ENCODE data around the gene STK32C. TPM values are rescaled to one million over a fixed set of nuclear protein-coding genes. Genes with fewer than 3 reads are reported as not detected.

STK32C gene
- total and polyA plus RNA-seq, 2 of the 4 experiments (the other 2 are of a cell fraction) = 5.0 to 8.3 TPM

DNA sequence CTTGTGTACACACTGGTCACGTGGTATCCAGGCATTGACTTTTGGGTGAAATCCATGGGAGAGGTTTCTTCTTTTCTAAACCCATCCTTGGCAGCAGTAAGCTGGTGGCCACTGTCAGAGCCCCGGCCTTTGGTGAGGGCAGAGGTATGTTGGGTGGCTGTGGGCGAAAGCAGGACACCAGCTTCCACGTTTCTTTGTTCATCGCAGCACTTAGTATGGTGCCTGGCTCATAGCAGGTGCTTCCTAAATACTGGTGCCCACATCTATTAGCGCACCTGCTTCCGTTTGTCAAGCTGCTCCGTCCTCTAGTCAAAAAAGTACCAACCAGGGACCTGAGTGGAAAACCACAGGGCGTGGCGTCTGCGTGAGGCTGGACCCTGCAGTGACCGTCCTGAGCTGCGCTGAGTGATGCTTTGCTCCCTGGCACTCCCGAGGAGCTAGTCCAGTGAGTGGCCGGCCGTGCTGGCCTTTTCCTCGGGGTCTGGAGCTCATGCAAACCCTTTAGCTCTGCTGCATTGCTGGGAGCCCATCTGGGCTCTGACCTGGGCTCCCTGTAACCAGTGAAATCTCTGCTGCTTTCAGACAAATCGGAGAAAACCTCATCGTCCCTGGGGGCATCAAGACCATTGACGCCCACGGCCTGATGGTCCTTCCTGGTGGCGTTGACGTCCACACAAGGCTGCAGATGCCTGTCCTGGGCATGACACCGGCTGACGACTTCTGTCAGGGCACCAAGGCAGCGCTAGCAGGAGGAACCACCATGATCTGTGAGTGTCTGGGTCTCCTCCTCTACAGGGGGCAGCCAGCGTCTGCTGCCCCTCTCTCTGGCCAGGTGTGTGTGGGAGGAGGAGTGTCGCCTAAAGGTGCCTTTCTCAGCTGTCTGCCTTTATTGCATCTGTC lies 115.4 kb downstream of the STK32C start:
- H4K5ac ChIP-seq (ENCODE audit: low read depth, low read length) = no peak overlapping the region
- no peaks in the 10 kb centered on the region for H3K9me3 ChIP-seq (ENCODE audit: control insufficient read depth, insufficient read depth, low read length)
- no peak overlapping the region for H2AK9ac ChIP-seq (replicated peaks; ENCODE audit: low read depth, low read length, poor library complexity)
- no peak overlapping the region for H2BK120ac ChIP-seq (ENCODE audit: low read depth, low read length)
- DNase-seq = no peak
- no peak overlapping the region for H3K4me3 ChIP-seq (ENCODE audit: insufficient read depth, low read depth, low read length)
- H3K36me3 ChIP-seq (ENCODE audit: control insufficient read depth, insufficient read depth, low read length) = peaks cover 33% of the 10 kb centered on the region
- ChIA-PET CTCF (no interaction called here), POLR2A (ENCODE audit: unreplicated experiment) (no interaction called here)
- BruUV-seq (replicated peaks) = no TSS peak
- no peak overlapping the region for H3K18ac ChIP-seq (ENCODE audit: low read depth, low read length)
- in situ Hi-C loops (cut with MboI; ENCODE audit: low sequenced_read_pairs) (no loop called here), intact Hi-C loops (cut with micrococcal nuclease) (no loop called here), dilution Hi-C loops (cut with HindIII; ENCODE audit: low sequenced_read_pairs, unreplicated experiment) (no loop called here)
- H4K20me1 ChIP-seq (ENCODE audit: insufficient read depth, low read length) = peaks cover 30% of the 10 kb centered on the region
- H3K27me3 ChIP-seq (ENCODE audit: control insufficient read depth, insufficient read depth, low read length) = peaks cover 6% of the 10 kb centered on the region; the same call in 1 of the 2 replicates
- no peak overlapping the region for H4K8ac ChIP-seq (ENCODE audit: low read depth in 2 of 2, low read length in 2 of 2)
- no peaks in the 10 kb centered on the region; the same call in 1 of the 2 replicates for H3K9me1 ChIP-seq (ENCODE audit: insufficient read depth, low read length)
- H2AK5ac ChIP-seq (ENCODE audit: low read depth, low read length) = no peak overlapping the region
- no peak overlapping the region for H4K91ac ChIP-seq (ENCODE audit: insufficient read depth, low read depth, low read length)
- H3K4ac ChIP-seq (ENCODE audit: low read depth, low read length) = no peak overlapping the region
- no peak overlapping the region for H3K14ac ChIP-seq (replicated peaks; ENCODE audit: low read depth, low read length)
- ATAC-seq (ENCODE audit: low read depth) = no peak
- no peak overlapping the region for H3K56ac ChIP-seq (ENCODE audit: extremely low read depth, insufficient read depth, low read length)
- H3K4me1 ChIP-seq (ENCODE audit: control insufficient read depth, insufficient read depth, low read length) = peaks cover 4% of the 10 kb centered on the region; the same call in 1 of the 2 replicates
- H3K27ac ChIP-seq (ENCODE audit: insufficient read depth, low read length) = no peak overlapping the region
- H3K9ac ChIP-seq (ENCODE audit: low read depth, low read length) = no peak overlapping the region
- H3K23ac ChIP-seq (ENCODE audit: low read depth, low read length) = no peak overlapping the region
- no peak overlapping the region for H2AFZ ChIP-seq (replicated peaks; ENCODE audit: low read length, poor library complexity)
- WGBS, 2 experiments (ENCODE audit: extremely low coverage in 2 of 2, insufficient read length in 1 of 2) = 90% methylated on average over 19 of the region's 28 CpGs; no CpG with 5 or more reads in 1 of the 2 experiments
- no peak overlapping the region for H2BK20ac ChIP-seq (ENCODE audit: low read depth, low read length)
- H3K4me2 ChIP-seq (ENCODE audit: low read depth, low read length) = no peak overlapping the region
- H2BK15ac ChIP-seq (ENCODE audit: low read depth, low read length) = no peak overlapping the region
- H3K79me1 ChIP-seq (ENCODE audit: low read depth in 1 of 2, low read length in 2 of 2) = peaks cover 0 to 3% of the 10 kb centered on the region in 2 experiments; a peak in 1 of 4 replicates
- no peak overlapping the region for H2BK5ac ChIP-seq (ENCODE audit: low read depth, low read length, poor library complexity, severe bottlenecking)
- no peak for TF ChIP-seq CTCF (conservative IDR thresholded peaks at IDR 0.05; ENCODE audit: low read depth, low read length)
- TF ChIP-seq ELK1 (IDR thresholded peaks at IDR 0.05; ENCODE audit: borderline replicate concordance, low read depth, low read length) = no peak
- TF ChIP-seq SMC3 (IDR thresholded peaks at IDR 0.05; ENCODE audit: low read depth, low read length) = no peak
- TF ChIP-seq POLR2A (IDR thresholded peaks at IDR 0.05; ENCODE audit: low read depth, low read length) = no peak
- TF ChIP-seq, protein P1, sequence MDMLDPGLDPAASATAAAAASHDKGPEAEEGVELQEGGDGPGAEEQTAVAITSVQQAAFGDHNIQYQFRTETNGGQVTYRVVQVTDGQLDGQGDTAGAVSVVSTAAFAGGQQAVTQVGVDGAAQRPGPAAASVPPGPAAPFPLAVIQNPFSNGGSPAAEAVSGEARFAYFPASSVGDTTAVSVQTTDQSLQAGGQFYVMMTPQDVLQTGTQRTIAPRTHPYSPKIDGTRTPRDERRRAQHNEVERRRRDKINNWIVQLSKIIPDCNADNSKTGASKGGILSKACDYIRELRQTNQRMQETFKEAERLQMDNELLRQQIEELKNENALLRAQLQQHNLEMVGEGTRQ (IDR thresholded peaks at IDR 0.05; ENCODE audit: low read depth, low read length) = no peak
- no peak for TF ChIP-seq BHLHE40 (IDR thresholded peaks at IDR 0.05; ENCODE audit: low read depth, low read length)
- TF ChIP-seq RAD21 (IDR thresholded peaks at IDR 0.05; ENCODE audit: low read length) = no peak
- no peak for TF ChIP-seq MAZ (IDR thresholded peaks at IDR 0.05; ENCODE audit: borderline replicate concordance, low read depth, low read length)
- no peak for TF ChIP-seq FOS (IDR thresholded peaks at IDR 0.05; ENCODE audit: low read depth, low read length)
- no peak for TF ChIP-seq NFE2L2 (IDR thresholded peaks at IDR 0.05; ENCODE audit: low read depth, low read length)
- TF ChIP-seq MAFK (IDR thresholded peaks at IDR 0.05; ENCODE audit: low read depth, low read length) = no peak
- TF ChIP-seq CEBPB (IDR thresholded peaks at IDR 0.05; ENCODE audit: low read depth, low read length) = no peak
- no peak for TF ChIP-seq MXI1 (IDR thresholded peaks at IDR 0.05; ENCODE audit: borderline replicate concordance, low read depth, low read length)
- no peak for TF ChIP-seq RFX5 (IDR thresholded peaks at IDR 0.05; ENCODE audit: low read depth, low read length)
- TF ChIP-seq RCOR1 (IDR thresholded peaks at IDR 0.05; ENCODE audit: insufficient replicate concordance, low read length) = no peak
